ENCODE measurements around the gene PDE8A.

Gene PDE8A

DNA sequence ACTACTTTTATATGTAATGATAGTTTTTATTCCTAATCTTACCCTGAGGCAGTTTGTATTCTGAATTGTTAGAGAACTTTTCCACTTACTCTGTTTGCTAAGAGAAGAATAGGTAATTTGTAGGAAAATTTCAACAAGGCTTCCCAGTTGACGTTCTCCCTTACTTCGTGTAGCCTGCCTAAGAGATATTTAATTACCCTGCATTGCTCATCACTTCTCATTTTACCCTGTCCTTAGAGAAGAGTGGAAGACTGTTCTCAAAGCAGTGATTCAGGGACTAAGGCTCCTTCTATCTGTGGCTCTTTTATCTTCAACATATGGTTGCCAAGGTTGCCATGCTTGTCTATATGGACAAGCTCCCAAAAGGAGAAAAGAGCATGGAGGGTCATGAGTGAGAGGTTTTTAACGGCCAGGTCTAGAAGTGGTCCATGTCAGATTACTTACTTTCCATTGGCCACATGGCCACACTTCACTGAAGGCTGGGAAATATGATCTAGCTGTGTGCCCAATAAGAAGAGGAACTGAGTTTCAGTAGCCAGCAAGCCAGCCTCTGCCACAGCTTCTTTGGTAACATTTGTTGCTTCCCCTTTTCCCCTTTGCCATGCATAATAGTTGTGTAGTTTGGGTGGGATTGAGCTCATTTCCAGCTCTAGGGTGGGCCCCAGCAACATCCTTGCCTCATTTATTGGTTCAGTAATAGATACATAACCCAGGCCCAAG is 22.1 kb downstream of the PDE8A start:
- DNase-seq (ENCODE audit: low spot score) = no peak
- TF ChIP-seq, protein P1, sequence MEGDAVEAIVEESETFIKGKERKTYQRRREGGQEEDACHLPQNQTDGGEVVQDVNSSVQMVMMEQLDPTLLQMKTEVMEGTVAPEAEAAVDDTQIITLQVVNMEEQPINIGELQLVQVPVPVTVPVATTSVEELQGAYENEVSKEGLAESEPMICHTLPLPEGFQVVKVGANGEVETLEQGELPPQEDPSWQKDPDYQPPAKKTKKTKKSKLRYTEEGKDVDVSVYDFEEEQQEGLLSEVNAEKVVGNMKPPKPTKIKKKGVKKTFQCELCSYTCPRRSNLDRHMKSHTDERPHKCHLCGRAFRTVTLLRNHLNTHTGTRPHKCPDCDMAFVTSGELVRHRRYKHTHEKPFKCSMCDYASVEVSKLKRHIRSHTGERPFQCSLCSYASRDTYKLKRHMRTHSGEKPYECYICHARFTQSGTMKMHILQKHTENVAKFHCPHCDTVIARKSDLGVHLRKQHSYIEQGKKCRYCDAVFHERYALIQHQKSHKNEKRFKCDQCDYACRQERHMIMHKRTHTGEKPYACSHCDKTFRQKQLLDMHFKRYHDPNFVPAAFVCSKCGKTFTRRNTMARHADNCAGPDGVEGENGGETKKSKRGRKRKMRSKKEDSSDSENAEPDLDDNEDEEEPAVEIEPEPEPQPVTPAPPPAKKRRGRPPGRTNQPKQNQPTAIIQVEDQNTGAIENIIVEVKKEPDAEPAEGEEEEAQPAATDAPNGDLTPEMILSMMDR (IDR thresholded peaks at IDR 0.05; ENCODE audit: extremely low read depth, missing control alignments) = no peak

DNA sequence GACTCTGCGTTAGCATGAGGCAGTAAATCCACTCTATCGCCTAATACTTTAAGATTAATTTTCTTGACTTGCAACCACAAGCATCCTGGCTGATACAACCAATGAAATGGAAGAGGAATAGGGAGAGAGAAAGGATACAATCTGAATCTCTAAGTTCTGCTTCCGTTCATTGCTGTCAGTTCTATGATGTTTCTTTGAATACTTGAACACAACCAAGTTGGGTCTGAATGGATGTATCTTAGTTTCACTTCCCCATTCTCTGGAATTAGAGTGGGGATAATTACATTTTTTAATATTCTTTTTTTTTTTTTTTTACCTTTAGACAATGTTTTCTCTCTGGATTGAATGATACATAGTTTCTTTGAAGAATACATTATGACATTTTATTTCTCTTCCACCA is 22.9 kb downstream of the PDE8A start:
- TF ChIP-seq, protein P1 (IDR thresholded peaks at IDR 0.05; ENCODE audit: extremely low read depth, missing control alignments) = no peak
- no peak for DNase-seq (ENCODE audit: low spot score)

DNA sequence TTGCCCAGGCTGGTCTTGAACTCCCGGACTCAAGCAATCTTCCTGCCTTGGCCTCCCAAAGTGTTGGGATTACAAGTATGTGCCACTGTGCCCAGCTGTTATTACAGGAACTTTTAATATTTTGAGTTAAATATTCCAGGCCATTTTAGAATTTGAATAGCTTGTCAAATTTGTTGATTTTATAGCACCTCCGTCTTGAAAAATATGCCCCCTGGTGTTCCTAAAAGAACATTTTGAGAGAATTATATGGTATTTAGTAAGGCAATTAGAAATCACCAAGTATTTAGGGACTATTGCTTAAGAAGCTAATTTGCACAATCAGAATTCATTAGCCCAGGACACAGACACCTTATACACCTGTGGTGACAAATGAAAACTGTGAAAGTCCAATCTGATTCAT is 23.7 kb downstream of the PDE8A start:
- DNase-seq (ENCODE audit: low spot score) = no peak
- TF ChIP-seq, protein P1 (IDR thresholded peaks at IDR 0.05; ENCODE audit: extremely low read depth, missing control alignments) = no peak

DNA sequence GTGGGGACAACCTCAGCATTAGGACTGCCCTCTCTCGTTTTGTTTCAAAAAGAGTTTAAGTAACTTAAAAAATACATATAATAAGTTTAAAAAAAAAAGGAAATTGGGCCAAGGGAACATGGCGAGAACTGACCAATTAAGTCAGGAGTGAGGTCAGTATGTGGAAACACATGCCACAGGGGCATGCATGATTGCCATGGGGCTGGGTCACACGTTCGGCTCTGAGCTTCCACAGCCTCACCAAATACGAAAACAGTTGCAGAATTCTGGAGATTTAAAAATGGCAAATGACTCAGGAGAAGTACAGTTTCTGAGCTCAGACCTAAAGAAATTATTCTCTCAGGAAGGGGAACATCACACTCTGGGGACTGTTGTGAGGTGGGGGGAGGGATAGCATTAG is 24.1 kb downstream of the PDE8A start:
- TF ChIP-seq, protein P1 (IDR thresholded peaks at IDR 0.05; ENCODE audit: extremely low read depth, missing control alignments) = no peak
- DNase-seq (ENCODE audit: low spot score) = no peak

GRCh38 chr15:85006201-85006600 is 24.5 kb downstream of the PDE8A start:
- TF ChIP-seq, protein P1 (IDR thresholded peaks at IDR 0.05; ENCODE audit: extremely low read depth, missing control alignments) = no peak
- DNase-seq (ENCODE audit: low spot score) = no peak

GRCh38 chr15:85006655-85007054 is 25.0 kb downstream of the PDE8A start:
- no peak for DNase-seq (ENCODE audit: low spot score)
- TF ChIP-seq, protein P1 (IDR thresholded peaks at IDR 0.05; ENCODE audit: extremely low read depth, missing control alignments) = no peak

- no peak for DNase-seq (ENCODE audit: low spot score)
- TF ChIP-seq, protein P1 (IDR thresholded peaks at IDR 0.05; ENCODE audit: extremely low read depth, missing control alignments) = no peak
Measured at GRCh38 chr15:85007137-85007536, 25.5 kb downstream of the PDE8A start.

Data from GM20000 (cell line).